Parathyroid adenoma (tissue), 2 donors: ENCODE data around the gene LIPC.

Source experiments
- H2AFZ ChIP-seq: fragments of 300-600 bp; sonication (generic); one replicate; pipeline ENCODE4 v1.7.0; 2017; ENCODE audit warnings: antibody characterized with exemption, mild to moderate bottlenecking
- H3K27ac ChIP-seq: fragments of 300-600 bp; sonication (generic); one replicate; pipeline ENCODE4 v1.7.0; 2017
- H3K27me3 ChIP-seq: fragments of 300-600 bp; sonication (generic); one replicate; pipeline ENCODE4 v1.7.0; 2017; ENCODE audit warnings: low read length; ENCODE audit not compliant: control insufficient read depth, insufficient read depth
- H3K36me3 ChIP-seq: fragments of 300-600 bp; sonication (generic); one replicate; pipeline ENCODE4 v1.7.0; 2017; ENCODE audit warnings: low read length; ENCODE audit not compliant: control insufficient read depth, insufficient read depth
- H3K4me1 ChIP-seq: fragments of 300-600 bp; sonication (generic); one replicate; pipeline ENCODE4 v1.7.0; 2017; ENCODE audit warnings: control low read depth
- H3K4me2 ChIP-seq: fragments of 300-600 bp; sonication (generic); one replicate; pipeline ENCODE4 v1.7.0; 2017; ENCODE audit warnings: low read length
- H3K4me3 ChIP-seq: fragments of 300-600 bp; sonication (generic); one replicate; pipeline ENCODE4 v1.7.0; 2017; ENCODE audit warnings: low read depth, low read length
- H3K79me2 ChIP-seq: fragments of 300-600 bp; sonication (generic); one replicate; pipeline ENCODE4 v1.7.0; 2017; ENCODE audit warnings: control low read depth
- H3K9ac ChIP-seq: fragments of 300-600 bp; sonication (generic); one replicate; pipeline ENCODE4 v1.7.0; 2017; ENCODE audit warnings: mild to moderate bottlenecking
- H3K9me3 ChIP-seq: fragments of 300-600 bp; sonication (generic); one replicate; pipeline ENCODE4 v1.7.0; 2017; ENCODE audit warnings: low read length; ENCODE audit not compliant: control insufficient read depth
- CTCF ChIP-seq: fragments of 300-600 bp; sonication (generic); IDR thresholded peaks from one replicate; pipeline ENCODE4 v1.7.0; 2017; ENCODE audit warnings: antibody characterized with exemption, mild to moderate bottlenecking
- donor health status: primary hyperparathyroidism.

Gene LIPC

GRCh38 chr15:58431221-58432149 is at the start of gene LIPC:
Gene LIPC, plus strand, starts transcription at chr15:58431991. Its CDS starts 42 bp downstream, at chr15:58432033.
- no peaks in the 10 kb centered on the region for H3K79me2 ChIP-seq
- peak within 1 kb of the TSS; percentile 15 for H2AFZ ChIP-seq
- H3K27me3 ChIP-seq: no peaks in the 10 kb centered on the region
- peak within 1 kb of the TSS; percentile 1 for H3K4me2 ChIP-seq
- H3K4me3 ChIP-seq: no peak within 1 kb of the TSS
- H3K27ac ChIP-seq: no peak within 1 kb of the TSS
- H3K9ac ChIP-seq: no peak within 1 kb of the TSS
- TF ChIP-seq CTCF: no peak
- no peaks in the 10 kb centered on the region for H3K9me3 ChIP-seq
- no peaks in the 10 kb centered on the region for H3K36me3 ChIP-seq
- no peaks in the 10 kb centered on the region for H3K4me1 ChIP-seq

GRCh38 chr15:58383876-58384275 is 47.9 kb upstream of the LIPC start:
- H3K36me3 ChIP-seq: no peaks in the 10 kb centered on the region
- no peak for TF ChIP-seq CTCF
- no peaks in the 10 kb centered on the region for H3K79me2 ChIP-seq
- no peaks in the 10 kb centered on the region for H3K4me1 ChIP-seq
- no peaks in the 10 kb centered on the region for H3K27me3 ChIP-seq
- no peak overlapping the region for H3K4me3 ChIP-seq
- H3K27ac ChIP-seq: no peak overlapping the region
- no peak overlapping the region for H3K4me2 ChIP-seq
- H3K9me3 ChIP-seq: no peaks in the 10 kb centered on the region
- no peak overlapping the region for H3K9ac ChIP-seq
- no peak overlapping the region for H2AFZ ChIP-seq

- H3K4me3 ChIP-seq: no peak overlapping the region
- no peak overlapping the region for H2AFZ ChIP-seq
- H3K27me3 ChIP-seq: no peaks in the 10 kb centered on the region
- H3K79me2 ChIP-seq: no peaks in the 10 kb centered on the region
- no peaks in the 10 kb centered on the region for H3K9me3 ChIP-seq
- no peak overlapping the region for H3K9ac ChIP-seq
- H3K4me2 ChIP-seq: no peak overlapping the region
- no peak overlapping the region for H3K27ac ChIP-seq
- TF ChIP-seq CTCF: no peak
- no peaks in the 10 kb centered on the region for H3K36me3 ChIP-seq
- H3K4me1 ChIP-seq: no peaks in the 10 kb centered on the region
Observed at GRCh38 chr15:58384667-58385066, 47.1 kb upstream of the LIPC start.

GRCh38 chr15:58386081-58386480 is 45.7 kb upstream of the LIPC start:
- H3K36me3 ChIP-seq: no peaks in the 10 kb centered on the region
- TF ChIP-seq CTCF: no peak
- H3K27ac ChIP-seq: no peak overlapping the region
- no peaks in the 10 kb centered on the region for H3K4me1 ChIP-seq
- no peaks in the 10 kb centered on the region for H3K27me3 ChIP-seq
- no peak overlapping the region for H2AFZ ChIP-seq
- no peak overlapping the region for H3K4me2 ChIP-seq
- no peaks in the 10 kb centered on the region for H3K79me2 ChIP-seq
- no peaks in the 10 kb centered on the region for H3K9me3 ChIP-seq
- no peak overlapping the region for H3K4me3 ChIP-seq
- H3K9ac ChIP-seq: no peak overlapping the region

- no peaks in the 10 kb centered on the region for H3K4me1 ChIP-seq
- H3K27ac ChIP-seq: no peak overlapping the region
- no peak overlapping the region for H3K9ac ChIP-seq
Observed at GRCh38 chr15:58386641-58387040, 45.1 kb upstream of the LIPC start.

More at GRCh38 chr15:58386641-58387040, 45.1 kb upstream of the LIPC start:
- no peaks in the 10 kb centered on the region for H3K79me2 ChIP-seq
- H3K27me3 ChIP-seq: no peaks in the 10 kb centered on the region
- H2AFZ ChIP-seq: no peak overlapping the region
- no peak overlapping the region for H3K4me3 ChIP-seq
- H3K36me3 ChIP-seq: no peaks in the 10 kb centered on the region
- no peak overlapping the region for H3K4me2 ChIP-seq
- TF ChIP-seq CTCF: no peak
- H3K9me3 ChIP-seq: no peaks in the 10 kb centered on the region
